ENCODE measurements around the gene TMEM200B.

DNA sequence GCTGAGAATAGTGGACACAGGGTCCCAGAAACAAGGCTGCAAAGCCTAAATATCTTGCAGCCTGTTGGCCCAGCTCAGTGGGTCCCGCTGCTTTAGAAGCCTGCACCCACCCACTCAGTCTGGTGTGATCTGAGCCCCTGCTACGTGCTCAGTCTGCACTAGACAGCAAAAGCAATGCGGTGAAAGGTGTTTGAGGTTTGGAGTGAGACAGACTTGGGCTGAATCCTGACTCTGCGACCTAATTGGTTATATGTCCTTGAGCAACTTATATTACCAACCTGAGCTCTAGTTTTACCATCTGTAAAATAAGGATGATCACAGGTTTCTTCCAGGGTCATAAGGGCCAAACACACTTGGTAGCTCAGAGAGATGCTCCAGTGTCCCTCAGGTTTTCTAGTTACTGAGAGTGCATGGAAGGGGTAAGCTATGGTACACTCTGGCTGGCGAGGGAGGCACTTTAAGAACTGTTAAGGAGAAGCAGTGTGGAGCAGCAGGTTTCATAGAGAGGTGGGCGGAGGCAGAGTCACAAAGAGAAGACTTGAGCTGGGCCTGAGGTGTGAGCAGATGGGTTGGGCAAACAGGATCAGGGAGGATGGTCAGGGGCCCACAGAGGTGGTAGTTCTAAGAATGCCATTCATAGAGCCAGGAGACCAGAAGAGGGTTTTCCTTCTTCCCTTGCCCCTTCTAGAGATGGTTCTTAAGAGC lies 10.1 kb downstream of the TMEM200B start:
- TF ChIP-seq, protein P1, sequence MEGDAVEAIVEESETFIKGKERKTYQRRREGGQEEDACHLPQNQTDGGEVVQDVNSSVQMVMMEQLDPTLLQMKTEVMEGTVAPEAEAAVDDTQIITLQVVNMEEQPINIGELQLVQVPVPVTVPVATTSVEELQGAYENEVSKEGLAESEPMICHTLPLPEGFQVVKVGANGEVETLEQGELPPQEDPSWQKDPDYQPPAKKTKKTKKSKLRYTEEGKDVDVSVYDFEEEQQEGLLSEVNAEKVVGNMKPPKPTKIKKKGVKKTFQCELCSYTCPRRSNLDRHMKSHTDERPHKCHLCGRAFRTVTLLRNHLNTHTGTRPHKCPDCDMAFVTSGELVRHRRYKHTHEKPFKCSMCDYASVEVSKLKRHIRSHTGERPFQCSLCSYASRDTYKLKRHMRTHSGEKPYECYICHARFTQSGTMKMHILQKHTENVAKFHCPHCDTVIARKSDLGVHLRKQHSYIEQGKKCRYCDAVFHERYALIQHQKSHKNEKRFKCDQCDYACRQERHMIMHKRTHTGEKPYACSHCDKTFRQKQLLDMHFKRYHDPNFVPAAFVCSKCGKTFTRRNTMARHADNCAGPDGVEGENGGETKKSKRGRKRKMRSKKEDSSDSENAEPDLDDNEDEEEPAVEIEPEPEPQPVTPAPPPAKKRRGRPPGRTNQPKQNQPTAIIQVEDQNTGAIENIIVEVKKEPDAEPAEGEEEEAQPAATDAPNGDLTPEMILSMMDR (IDR thresholded peaks at IDR 0.05): no peak
- TF ChIP-seq EZH2 (IDR thresholded peaks at IDR 0.05; ENCODE audit: borderline replicate concordance, insufficient read depth, low read depth, low read length, poor library complexity, severe bottlenecking): no peak

Measured in B cell (primary cell).